Loucy (cell line): ENCODE measurements around the gene AFF2.

Source experiments
- EZH2phosphoT487 ChIP-seq: fragments of 200-600 bp; IDR thresholded peaks from 2 replicates; pipeline ENCODE4 v1.6.1; 2018; ENCODE audit warnings: antibody characterized with exemption, mild to moderate bottlenecking, moderate library complexity, borderline replicate concordance
- TF ChIP-seq, protein P1 (sequence below): fragments of 200-600 bp; sonication (generic); conservative IDR thresholded peaks from 2 replicates; pipeline ENCODE4 v1.5.1; 2014; ENCODE audit warnings: mild to moderate bottlenecking, antibody characterized with exemption, low read length

DNA sequence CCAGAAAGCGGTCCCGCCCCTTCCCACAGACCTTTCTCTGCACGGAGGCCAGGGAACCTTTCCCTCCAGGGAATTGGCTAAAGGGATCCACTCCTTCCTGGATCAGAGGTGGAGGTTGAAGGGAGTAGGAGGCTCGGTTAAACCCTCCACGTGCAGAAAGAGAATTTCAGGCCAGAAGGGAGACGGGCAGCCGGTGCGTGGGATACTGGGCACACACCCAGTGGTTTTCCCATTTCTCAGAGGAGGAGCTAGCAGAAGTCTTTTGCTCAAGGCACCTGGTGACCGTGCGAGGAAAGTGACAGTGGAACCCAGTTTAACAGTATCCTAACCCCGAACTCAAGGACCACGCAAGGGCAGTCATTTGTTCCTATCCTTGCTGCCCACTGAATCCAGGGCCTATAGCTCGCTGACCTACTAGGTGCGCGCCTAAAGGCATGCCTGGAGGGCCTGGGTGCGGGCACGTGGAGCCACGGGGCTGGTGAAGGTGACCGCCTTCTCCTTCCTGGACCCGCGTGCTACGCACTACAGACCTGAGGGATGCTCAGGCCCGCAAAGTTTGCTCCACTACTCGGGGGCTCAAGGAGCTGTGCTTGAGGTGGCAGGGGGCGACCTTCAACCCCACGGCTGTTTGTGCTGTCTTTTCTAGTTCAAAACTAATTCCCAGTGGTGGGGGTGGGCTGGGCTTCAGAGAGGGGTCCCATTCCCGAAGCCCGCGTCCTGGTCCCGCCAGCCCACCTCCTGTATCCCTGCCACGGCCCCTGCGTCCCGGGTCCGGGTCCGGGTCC, 587 bp upstream of the AFF2 start:
- TF ChIP-seq, protein P1, sequence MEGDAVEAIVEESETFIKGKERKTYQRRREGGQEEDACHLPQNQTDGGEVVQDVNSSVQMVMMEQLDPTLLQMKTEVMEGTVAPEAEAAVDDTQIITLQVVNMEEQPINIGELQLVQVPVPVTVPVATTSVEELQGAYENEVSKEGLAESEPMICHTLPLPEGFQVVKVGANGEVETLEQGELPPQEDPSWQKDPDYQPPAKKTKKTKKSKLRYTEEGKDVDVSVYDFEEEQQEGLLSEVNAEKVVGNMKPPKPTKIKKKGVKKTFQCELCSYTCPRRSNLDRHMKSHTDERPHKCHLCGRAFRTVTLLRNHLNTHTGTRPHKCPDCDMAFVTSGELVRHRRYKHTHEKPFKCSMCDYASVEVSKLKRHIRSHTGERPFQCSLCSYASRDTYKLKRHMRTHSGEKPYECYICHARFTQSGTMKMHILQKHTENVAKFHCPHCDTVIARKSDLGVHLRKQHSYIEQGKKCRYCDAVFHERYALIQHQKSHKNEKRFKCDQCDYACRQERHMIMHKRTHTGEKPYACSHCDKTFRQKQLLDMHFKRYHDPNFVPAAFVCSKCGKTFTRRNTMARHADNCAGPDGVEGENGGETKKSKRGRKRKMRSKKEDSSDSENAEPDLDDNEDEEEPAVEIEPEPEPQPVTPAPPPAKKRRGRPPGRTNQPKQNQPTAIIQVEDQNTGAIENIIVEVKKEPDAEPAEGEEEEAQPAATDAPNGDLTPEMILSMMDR = no peak
- no peak for TF ChIP-seq EZH2phosphoT487
